NCI-H2227 (cell line): ENCODE measurements around the gene DNAI4.
A peak's percentile ranks its signal among the peaks of the same experiment; 100 is the strongest.
"Not testable (repeated sequence)": the region's sequence is repeated elsewhere in the genome, so short reads cannot be mapped to it uniquely, and the experiment has no call there.

ENCODE experiments used
- DNase-seq: peaks from one replicate; lab custom pipeline; 2025; ENCODE audit not compliant: unreplicated experiment; lab: John Stamatoyannopoulos, UW

Gene DNAI4, protein sequence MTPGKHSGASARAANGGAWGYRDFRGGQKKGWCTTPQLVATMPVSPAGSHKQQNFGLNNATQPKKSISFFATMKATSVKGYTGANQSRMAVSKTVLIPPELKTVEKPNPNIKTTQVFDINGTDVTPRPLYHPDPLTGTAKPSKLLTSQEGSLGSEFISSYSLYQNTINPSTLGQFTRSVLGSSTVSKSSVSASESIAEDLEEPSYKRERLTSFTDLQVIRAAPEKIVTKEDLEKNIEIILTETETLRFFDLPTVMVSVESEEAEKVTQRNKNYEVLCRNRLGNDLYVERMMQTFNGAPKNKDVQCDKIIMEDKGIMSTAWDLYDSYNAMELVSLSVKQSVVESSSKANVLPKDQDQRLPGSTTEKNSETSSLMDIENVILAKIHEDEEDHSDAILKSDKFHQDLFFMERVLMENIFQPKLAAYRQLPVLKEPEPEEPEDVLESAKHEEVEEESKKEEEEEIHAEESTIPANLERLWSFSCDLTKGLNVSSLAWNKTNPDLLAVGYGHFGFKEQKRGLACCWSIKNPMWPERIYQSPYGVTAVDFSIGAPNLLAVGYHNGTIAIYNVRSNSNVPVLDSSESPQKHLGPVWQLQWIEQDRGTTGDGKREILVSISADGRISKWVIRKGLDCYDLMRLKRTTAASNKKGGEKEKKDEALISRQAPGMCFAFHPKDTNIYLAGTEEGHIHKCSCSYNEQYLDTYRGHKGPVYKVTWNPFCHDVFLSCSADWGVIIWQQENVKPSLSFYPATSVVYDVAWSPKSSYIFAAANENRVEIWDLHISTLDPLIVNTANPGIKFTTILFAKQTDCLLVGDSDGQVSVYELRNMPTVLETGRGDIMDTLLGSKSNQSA

DNA sequence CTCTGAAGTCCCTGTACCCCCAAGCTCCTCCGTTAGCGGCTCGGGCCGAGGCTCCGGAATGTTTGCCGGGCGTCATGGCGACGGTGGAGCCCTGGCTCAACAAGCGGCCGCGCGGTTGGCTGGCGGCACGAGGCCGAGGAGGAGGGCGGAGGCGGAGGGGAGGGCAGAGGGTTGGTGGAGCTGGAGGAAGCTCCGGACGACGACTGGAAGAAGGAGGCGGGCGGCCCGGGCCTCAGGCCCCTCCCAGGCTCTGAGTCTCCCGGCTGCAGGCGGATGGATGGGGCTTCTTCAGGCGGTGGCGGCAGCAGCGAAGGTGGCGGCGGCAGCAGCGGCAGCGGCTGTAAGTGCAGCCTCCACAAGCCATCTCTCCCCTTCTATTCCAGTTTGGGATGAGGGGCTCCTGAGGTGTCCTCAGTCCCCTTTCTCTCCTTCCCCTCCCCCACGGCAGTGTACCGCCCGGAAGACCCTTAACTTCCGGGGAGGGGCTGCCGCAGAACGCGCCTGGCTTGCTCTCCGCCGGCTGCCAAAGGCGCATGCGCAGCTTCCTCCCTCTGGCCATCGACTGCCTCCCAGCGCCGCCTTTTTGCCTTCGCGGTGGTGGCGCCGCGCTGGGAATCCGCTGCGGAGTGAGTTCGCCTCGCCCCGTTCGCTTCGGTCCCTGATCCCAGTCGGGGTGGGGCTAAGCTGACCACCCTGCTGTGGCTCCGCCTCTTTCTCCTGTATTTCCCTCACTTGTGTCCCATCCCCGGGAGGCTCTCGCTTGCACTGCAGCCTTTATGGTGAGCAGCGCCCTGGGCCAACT is at the start of gene DNAI4, which contains the start of gene MIER1:
Gene DNAI4, minus strand, starts transcription at position 101 of the 802 bp plus-strand sequence. Its CDS starts 25 bp downstream, at position 76.
Gene MIER1, plus strand, starts transcription at position 235 of the 802 bp plus-strand sequence. Its CDS starts 39 bp downstream, at position 274.
- peak; percentile 99 for DNase-seq

DNA sequence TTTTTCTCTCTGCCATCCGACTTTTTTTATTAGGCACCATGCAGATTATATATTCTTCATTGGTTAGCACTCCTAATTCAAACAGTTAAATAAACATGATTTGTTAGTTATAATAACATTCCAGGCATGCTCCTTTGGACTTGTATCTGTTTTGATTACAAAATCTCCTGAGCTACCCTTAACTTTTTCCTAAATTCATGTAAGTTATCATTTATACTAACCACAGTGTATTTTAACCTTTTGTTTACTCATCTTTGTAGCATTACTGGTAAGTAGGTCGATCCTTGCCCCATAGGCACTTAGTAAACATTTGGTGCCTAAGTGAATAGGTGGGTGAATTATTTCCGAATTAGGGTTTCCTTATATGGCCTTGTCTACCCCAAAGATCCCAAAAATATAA is 43.9 kb upstream of the DNAI4 start:
- DNase-seq, result no peak

DNA sequence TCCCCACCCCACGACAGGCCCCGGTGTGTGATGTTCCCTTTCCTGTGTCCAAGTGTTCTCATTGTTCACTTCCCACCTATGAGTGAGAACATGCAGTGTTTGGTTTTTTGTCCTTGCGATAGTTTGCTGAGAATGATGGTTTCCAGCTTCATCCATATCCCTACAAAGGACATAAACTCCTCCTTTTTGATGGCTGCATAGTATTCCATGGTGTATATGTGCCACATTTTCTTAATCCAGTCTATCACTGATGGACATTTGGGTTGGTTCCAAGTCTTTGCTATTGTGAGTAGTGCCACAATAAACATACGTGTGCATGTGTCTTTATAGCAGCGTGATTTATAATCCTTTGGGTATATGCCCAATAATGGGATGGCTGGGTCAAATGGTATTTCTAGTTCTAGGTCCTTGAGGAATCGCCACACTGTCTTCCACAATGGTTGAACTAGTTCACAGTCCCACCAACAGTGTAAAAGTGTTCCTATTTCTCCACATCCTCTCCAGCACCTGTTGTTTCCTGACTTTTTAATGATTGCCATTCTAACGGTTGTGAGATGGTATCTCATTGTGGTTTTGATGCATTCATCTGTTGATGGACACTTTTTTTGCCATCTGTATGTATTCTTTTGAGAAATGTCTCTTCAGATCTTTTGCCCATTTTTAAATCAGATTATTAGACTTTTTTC is 41.7 kb upstream of the DNAI4 start:
- not testable (repeated sequence) for DNase-seq

DNA sequence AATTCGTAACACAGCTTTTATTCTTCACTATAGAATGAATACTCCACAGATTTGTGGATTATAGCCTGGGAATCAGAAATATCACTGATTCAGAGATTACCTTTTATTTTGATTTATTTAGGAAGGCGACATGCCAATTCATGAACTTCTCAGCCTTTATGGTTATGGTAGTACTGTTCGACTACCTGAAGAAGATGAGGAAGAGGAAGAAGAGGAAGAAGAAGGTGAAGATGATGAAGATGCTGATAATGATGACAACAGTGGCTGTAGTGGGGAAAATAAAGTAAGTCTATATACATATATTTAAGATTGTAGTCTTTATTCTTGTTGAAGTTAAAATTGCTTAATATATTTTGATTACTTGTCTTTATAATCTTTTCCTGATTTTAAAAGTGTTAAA is 33.3 kb upstream of the DNAI4 start:
- no peak for DNase-seq

DNA sequence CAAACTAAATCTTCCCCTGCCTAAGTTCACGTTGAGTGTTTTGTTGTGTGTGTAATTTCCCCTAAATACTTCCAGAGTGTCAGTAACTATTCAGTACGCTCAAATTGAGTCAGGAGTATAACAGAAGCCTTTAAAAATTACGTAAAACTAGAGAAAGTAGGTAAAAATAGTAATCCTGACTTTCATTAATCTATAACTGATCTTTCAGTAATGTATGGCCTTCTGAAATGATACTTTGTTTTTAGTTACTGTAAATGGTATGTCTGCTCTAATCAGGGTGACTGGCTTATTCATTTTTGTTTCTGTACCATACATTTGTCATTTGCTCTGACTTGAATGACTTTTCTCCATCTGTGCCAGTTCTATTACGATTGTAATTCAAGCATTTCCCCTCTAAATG is 29.6 kb upstream of the DNAI4 start:
- no peak for DNase-seq

DNA sequence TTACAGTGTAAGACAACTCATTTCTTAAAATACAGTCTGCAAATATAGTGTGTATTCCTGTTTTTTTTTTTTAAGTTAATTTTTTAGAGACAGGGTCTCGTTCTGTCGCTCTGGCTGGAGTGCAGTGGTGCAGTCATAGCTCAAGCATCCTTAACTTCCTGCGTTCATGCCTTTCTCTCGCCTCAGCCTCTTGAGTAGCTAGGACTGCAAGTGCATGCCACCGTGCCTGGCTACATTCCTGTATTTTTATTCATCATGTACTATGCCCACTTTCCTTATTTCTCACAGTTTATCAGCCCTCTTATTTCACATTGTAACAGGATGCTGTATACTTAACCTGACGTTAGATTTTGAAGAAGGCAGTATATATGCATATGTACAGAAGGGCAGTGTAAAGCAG is 26.9 kb upstream of the DNAI4 start:
- DNase-seq, result no peak

DNA sequence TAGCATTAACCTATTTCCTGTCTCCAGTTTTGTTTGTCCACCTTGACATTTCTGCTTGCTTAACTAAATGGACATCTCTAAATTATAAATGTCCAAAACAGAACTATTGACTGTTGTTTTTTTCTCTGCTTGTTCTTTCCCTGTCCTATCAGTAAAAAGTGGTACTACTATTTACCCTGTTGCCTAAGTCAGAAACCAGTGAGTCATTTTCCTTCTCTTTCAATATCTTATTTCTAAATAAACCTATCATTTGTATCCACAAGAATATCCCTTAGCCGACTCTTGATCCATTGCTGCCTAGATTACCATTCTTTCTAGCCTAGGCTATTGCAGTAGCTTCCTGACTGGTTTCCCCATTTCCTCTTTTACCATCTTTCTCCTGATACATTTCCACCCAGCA is 22.6 kb upstream of the DNAI4 start:
- no peak for DNase-seq

DNA sequence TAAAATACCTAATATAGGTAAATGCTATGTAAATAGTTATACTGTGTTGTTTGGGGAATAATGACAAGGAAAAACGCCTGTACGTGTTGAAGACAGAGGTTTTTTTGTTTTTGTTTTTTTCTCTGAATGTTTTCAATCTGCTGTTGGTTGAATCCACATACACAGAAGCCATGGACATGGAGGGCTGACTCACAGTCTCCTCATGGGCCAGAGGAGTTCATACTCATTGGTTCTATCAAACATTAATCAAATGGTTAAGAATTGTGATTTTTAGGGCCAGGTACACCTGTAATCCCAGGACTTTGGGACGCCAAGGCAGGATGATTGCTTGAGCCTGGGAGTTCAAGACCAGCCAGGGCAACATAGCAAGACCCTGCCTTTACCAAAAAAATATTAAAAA is 20.7 kb upstream of the DNAI4 start:
- no peak for DNase-seq

DNA sequence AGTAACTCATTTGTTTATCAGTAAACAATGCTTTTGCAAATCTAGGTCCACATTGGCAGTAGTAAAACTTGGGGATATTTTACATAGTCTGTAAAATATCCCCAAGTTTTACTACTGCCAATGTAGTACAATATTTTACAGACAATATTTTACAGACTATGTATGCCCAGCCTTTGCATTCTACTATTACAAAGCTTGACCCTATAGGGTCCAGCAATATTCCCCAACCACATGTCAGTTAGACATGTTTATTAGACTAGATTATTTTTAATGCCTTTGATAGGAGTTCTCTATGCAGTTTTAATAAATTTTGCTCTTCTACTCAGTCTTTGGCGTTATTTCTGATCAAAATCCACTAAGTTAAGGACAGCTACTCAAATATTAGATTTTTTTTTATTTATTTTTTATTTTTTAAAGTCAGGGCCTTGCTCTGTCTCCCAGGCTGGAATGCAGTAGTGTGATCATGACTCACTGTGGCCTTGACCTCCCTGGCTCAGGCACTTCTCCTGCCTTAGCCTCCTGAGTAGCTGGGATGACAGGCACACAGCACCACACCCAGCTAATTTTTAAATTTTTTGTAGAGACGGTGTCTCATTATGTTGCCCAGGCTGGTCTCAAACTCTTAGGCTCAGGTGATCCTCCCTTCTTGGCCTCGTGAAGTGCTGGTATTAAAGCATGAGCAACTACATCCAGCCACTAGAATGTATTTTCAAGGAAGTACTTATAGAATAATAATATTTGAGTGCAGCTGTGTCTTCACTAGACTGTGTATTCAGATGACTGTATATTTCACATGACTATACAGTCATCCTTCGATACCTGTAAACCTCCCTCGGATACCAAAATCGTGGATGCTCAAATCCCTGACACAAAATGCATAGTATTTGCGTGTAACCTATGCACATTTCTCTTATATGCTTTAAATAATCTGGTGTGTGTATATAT is 19.9 kb upstream of the DNAI4 start:
- no peak for DNase-seq

DNA sequence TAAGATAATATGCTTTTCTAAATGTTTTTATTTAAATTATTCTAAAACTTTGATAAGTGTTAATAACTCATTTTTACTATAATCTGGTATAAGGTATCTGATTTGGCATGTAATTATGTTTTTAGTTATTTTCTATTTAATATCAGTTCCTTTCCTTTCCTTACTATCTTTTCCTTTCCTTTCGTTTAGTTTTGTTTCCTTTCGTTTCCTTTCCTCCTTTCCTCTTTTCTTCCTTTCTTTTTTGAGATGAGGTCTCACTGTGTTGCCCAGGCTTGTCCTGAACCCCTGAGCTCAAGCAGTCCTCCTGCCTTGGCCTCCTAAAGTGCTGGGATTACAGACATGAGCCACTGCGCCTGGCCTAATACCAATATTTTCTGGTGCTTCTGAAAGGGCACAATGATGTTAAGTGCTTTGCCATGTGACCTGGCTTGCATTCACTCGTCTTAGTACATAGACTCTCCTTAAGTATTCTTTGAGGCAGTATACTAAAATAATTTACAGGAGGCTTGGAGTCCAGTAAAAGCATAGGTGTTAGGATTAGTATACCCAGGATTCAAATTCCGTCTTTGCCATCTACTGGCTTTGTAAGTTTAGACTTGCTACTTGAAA is 18.8 kb upstream of the DNAI4 start:
- no peak for DNase-seq

DNA sequence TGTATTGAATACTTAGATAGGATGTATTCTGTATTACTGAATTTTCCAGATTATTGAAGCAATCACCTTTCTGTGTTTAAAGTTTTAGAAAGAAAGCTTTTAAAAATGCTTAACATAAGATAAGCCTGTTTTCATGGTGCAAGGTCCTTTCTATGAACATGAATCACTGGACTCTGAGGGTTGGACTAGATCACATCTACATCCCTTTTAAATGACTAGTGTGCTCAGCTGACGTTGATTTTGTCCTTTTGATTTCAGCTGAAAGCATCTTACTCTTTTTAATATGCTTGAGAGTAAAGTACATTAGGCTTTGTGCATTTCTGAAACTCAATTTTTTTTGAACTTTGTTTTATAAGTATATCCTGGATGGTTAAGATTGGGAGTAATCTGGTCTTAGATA is 16.3 kb upstream of the DNAI4 start:
- no peak for DNase-seq

DNA sequence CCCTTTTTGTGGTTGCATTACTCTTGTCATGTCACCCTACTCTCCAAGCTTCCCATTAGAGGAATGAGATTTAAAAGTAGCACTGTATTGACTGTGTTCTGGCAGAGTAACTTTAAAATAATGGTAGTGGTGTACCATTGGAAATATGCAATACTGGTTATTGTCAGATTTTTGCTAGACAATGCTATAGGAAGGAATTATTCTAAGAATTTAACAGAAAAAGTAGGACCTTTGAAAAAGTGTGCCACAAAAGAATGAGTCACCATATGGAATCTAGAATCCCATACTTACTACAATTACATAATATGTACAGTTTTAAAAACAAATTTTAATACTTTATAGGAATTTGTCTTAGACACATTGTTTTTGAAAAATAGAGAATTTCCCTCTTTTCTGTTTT is 14.0 kb upstream of the DNAI4 start:
- no peak for DNase-seq

DNA sequence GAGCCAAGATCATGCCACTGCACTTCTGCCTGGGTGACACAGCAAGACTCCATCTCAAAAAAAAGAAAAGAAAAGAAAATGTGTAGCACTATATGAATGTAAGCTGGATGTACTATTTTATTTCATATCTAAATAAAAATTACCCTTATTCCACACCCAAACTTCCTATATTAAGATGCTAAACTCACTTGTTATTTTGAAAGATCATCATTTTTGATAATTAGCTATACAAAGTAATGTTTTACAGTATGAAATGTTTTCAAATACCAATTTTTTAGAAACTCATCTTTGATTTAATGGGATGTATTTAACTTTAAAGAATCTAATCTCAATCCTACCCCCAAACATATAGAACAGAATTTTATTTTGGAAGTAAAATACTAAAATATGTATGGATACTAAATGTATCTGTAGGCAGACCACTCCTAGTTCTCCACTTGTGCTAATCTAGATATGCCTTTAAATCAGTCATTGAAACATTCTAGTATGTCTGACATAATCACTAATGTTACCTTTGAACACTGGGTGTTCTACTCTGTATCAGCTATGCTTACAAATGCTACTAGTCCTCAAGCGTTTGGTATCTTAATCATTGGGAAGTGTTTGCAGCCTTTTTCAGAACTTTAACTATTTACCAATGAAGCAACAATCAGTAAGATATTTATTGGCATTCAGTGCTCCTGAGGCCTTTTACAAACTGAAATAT is 13.0 kb upstream of the DNAI4 start:
- DNase-seq, result no peak

DNA sequence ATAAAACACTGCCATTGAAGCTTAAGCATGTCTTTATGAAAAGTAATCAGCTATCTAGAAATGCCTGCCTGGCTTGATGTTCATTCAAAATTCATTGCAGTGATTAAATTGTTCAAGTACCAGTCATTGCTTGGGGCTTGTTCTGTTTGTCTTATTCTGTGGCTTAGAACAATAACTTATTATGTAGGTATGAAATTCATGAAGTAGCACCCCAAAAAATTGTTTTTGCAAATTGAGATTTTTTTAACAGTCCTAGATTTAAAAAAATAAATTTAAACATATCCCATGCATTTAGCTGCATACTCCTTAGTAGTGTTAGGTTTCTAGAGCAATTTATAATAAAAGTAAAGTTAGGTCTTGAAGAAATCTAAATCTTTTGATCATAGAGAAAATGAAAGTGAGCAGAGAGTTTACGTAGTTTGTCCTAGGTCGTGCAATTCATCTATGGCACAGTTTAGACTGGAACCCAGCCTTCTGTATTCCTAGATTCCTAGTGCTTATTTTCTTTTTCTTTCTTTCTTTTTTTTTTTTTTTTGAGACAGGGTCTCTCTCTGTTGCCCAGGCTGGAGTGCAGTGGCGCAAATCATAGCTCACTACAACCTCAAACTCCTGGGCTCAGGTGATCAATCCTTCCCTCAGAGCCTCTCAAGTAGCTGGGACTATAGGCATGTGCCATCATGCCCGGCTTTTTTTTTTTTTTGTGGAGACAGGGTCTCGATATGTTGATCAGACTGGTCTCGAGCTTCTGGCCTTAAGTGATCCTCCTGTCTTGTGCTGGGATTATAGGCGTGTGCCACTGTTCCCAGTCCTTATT is 9.4 kb upstream of the DNAI4 start:
- DNase-seq, result no peak

DNA sequence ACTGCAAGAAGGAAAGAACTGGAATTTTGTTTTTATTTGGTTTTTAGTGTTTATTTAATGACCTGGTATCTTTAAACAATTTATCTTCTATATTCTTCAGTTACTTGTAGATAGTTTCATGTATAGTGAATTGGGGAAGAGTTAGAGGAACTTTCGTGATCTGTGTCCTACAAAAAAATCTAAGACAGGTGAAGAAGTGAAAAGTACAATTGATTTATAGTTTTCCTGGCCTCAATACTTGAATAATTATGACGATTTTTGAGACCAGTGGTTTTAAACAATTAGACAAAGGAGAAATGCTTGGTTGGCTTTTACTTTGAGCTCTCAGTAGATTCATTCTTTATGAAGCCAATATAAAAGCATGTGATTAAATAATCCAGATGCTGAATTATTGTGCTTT is 7.6 kb upstream of the DNAI4 start:
- DNase-seq, result no peak

DNA sequence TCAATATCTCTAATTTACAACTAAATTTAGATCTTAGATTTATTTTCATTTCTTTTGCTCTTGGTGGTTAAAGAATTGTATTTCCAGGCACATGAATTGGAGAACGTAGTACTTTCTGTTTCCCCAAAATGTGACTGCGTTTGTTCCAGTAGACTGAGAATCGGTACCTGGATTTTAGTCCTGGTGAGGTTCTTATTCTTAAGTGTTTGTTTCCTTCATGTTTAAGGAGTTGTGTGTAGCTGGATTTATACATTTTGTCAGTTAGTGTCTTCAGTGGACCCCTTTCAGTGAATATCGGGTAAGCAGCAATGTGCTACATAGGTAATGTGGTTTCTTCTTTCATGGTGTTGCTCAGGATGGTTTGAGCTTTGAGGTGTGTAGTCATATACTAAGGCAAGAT is 6.9 kb upstream of the DNAI4 start:
- no peak for DNase-seq

DNA sequence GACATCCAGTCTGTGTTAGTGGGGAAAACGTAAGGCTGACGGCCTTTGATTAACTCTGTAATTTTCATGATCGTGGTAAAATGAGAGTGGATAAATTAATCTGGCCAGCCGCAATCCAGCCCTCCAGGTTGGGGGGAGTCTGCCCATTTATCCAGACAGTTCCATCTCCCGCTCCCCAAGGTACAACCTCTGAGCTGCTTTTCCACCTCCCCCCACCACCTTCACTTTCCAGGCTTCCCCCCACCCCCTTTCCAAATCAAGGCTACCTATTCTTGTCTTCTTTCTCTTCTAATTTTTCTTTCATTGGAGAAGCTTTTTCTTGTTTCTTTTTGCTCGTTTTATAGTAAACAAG is 6.1 kb upstream of the DNAI4 start:
- no peak for DNase-seq
